Lower lobe of right lung (tissue), 2 donors: ENCODE measurements around the gene AQP5. TPM values are rescaled to one million over a fixed set of nuclear protein-coding genes. Genes with fewer than 3 reads are reported as not detected.
A peak's percentile ranks its signal among the peaks of the same experiment; 100 is the strongest.

Experiments used
- ATAC-seq, 2 donors: fragments of 200-7000 bp; cut with Tn5 transposase; one replicate each; pipeline ENCODE4 v1.9.1; 2020 to 2022; ENCODE audit warnings: mild to moderate bottlenecking in 2 of 2, moderate library complexity in 2 of 2
- DNase-seq: peaks from one replicate; pipeline ENCODE4 v3.0.0-alpha.2; 2020
- H3K27ac ChIP-seq: fragments of 200-600 bp; one replicate; pipeline ENCODE4 v1.8.0; 2022
- H3K27me3 ChIP-seq: fragments of 200-600 bp; one replicate; pipeline ENCODE4 v1.8.0; 2022; ENCODE audit warnings: low read depth
- H3K36me3 ChIP-seq: fragments of 200-600 bp; one replicate; pipeline ENCODE4 v1.8.0; 2022; ENCODE audit warnings: mild to moderate bottlenecking
- H3K4me1 ChIP-seq: fragments of 200-600 bp; one replicate; pipeline ENCODE4 v1.8.0; 2022
- H3K4me3 ChIP-seq: fragments of 200-600 bp; one replicate; pipeline ENCODE4 v1.8.0; 2022; ENCODE audit warnings: mild to moderate bottlenecking
- H3K9me3 ChIP-seq: fragments of 200-600 bp; one replicate; pipeline ENCODE4 v1.8.0; 2022
- CTCF ChIP-seq: fragments of 200-600 bp; IDR thresholded peaks from one replicate; pipeline ENCODE4 v1.8.0; 2022; ENCODE audit warnings: antibody characterized with exemption, mild to moderate bottlenecking
- intact Hi-C: fragments of 100-400 bp; cut with DNase I; formaldehyde crosslinking; loops from one replicate; pipeline ENCODE4 v1.11.0; 2022
- total RNA-seq: library from RNA; stranded (reverse); fragmentation: NEBNext Ultra II Directional; extraction: Animal tissue kit (Norgen Biotek cat#: 25700); gene quantifications from one replicate; pipeline ENCODE4 v1.2.1, GENCODE V29; 2021
- donor health status: DM: no; HTN: yes; CAD: no; lungs with severe emphysema.

AQP5 gene
- total RNA-seq, 1 donor from 2014 or later: 6.4 TPM

DNA sequence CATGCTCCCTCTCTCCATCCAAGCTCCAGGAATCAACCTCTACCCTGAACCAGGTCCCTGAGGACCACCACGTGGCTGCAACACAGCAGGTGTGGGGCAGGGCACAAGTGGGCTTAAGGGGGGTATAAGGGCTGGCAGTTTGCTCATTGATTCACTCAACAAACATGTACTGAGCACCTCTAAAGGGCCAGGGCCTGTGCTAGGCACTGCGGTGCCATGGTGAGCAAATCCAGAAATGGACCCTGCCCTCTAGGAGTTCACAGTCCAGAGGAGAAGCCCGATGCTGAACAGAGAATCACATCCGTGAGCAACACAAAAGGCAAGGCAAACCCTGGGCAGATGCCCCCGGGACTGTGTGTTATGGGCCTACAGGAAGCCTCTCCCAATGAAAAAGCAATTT is 17.6 kb upstream of the AQP5 start:
- Histone ChIP-seq H3K36me3 (no peaks in the 10 kb centered on the region), H3K9me3 (no peaks in the 10 kb centered on the region), H3K4me3 (no peak overlapping the region), H3K27ac (no peak overlapping the region), H3K27me3 (no peaks in the 10 kb centered on the region), H3K4me1 (peaks cover 14% of the 10 kb centered on the region)
- ATAC-seq: no peak
- no peak for TF ChIP-seq CTCF
- intact Hi-C loops: no loop called here
- DNase-seq: no peak

GRCh38 chr12:49944718-49945117 is 17.0 kb upstream of the AQP5 start:
- Histone ChIP-seq H3K36me3 (no peaks in the 10 kb centered on the region), H3K4me3 (no peak overlapping the region), H3K27ac (no peak overlapping the region), H3K9me3 (no peaks in the 10 kb centered on the region), H3K4me1 (peaks cover 14% of the 10 kb centered on the region), H3K27me3 (no peaks in the 10 kb centered on the region)
- no peak for TF ChIP-seq CTCF
- DNase-seq (no peak), ATAC-seq (no peak)
- intact Hi-C loops: no loop called here

DNA sequence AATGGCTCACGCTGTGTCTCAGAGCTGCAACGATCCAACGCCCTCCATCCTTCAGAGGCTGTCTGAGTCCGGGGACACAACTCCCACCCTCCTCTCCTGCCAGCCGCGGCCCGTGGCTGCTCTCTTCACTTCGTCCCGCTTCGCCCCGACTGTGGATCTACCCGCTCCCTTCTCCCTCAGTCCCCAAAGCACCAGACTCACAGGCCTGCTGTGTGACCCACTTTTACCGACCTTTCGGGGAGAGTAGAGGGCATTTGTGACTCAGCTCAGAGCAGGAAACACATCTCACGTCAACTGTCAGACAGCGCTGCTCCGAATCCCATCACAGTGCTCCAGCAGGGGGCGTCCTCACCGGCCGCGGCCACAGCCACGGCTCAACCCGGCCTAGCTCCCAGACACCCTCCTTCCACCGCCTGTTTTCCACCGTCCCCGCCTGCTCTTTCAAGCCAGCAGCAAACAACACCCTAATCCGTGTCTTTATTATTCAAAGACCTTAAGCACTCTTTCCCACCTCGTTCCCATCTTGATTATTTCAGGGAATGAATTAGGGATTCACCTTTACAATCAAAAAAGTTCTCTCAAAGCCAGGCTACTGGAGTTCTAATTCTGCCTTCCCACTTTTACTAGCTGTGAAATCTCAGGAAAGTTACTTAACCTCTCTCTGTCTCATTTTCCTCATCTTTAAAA is 16.1 kb upstream of the AQP5 start:
- ATAC-seq (peak; percentile 91 to 95), DNase-seq (peak; percentile 84)
- Histone ChIP-seq H3K27ac (no peak overlapping the region), H3K4me3 (peak overlapping the region; percentile 10), H3K9me3 (no peaks in the 10 kb centered on the region), H3K27me3 (no peaks in the 10 kb centered on the region), H3K36me3 (no peaks in the 10 kb centered on the region), H3K4me1 (peaks cover 14% of the 10 kb centered on the region)
- peak; percentile 90 for TF ChIP-seq CTCF
- intact Hi-C loops: no loop called here

GRCh38 chr12:49946086-49946485 is 15.6 kb upstream of the AQP5 start:
- intact Hi-C loops: no loop called here
- H3K27ac ChIP-seq: no peak overlapping the region
- H3K4me3 ChIP-seq: no peak overlapping the region
- peak in 1 of 2 donors; percentile 44 for ATAC-seq
- TF ChIP-seq CTCF: no peak
- H3K36me3 ChIP-seq: no peaks in the 10 kb centered on the region
- H3K27me3 ChIP-seq: no peaks in the 10 kb centered on the region
- DNase-seq: no peak
- peaks cover 14% of the 10 kb centered on the region for H3K4me1 ChIP-seq
- H3K9me3 ChIP-seq: no peaks in the 10 kb centered on the region

DNA sequence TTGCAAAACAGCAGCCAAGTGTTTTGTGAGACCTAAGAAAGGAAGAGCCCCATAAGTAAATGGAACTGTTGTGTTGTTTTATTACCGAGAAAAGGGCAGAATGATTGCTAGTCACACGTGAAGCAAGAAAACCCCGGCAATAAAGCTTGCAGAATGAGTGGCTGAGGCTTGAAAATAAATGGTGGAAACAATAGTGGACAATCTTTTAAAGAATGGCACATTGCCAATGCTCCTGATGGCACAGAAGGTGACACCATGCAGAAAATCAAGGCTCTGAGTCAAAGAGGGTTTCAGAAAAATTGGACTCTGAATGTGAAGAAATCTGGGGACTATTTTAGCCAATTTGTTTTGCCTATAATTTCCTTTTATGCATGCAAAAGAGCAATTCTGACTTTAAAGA is 15.2 kb upstream of the AQP5 start:
- Histone ChIP-seq H3K4me3 (no peak overlapping the region), H3K9me3 (no peaks in the 10 kb centered on the region), H3K27ac (no peak overlapping the region), H3K36me3 (no peaks in the 10 kb centered on the region), H3K4me1 (peaks cover 14% of the 10 kb centered on the region), H3K27me3 (no peaks in the 10 kb centered on the region)
- DNase-seq (no peak), ATAC-seq (no peak)
- intact Hi-C loops: no loop called here
- no peak for TF ChIP-seq CTCF
